ENCODE data around the gene TSSC4. TPM values are rescaled to one million over a fixed set of nuclear protein-coding genes. Genes with fewer than 3 reads are reported as not detected.
A peak's percentile ranks its signal among the peaks of the same experiment; 100 is the strongest.

TSSC4 gene
- total RNA-seq, 3 donors from 2014 or later (not counting 1 experiment from before 2014, with no cell fraction given) = 52.8 to 67.9 (median 59.3) TPM

DNA sequence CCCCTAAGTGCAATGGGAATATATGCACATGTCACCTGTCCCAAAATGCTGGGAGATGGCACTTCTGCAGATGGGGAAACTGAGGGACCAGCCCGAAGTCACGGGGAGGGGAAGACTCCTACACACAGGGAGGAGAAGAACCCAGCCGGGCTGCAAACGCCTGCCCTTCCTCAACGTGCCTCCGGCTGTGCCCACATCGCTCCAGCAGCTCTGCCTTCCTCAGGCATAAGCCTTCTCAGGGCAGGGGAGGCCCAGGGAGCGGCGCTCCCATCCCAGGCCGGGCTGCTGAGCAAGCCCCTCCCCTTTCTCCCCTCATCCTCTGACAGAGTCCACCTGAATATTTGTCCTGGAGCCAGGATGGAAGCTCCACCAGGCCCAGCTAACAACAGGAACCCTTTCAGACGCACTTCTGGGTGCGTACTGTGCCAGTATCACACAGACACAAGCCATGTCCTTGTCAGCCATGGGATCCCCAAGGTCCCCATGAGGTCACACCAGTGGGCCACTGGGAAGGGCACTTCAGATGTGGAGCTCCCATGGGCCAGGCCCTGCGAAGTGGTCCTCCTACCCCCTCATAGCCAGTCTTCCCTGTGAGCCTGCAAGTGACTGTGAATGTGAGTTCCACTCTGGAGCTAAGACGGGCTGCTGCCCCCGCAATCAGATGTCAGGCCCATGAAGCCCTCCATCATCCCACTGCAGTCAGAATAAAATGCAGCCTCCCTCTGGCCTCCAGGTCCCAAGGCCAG is 25.9 kb upstream of the TSSC4 start:
- H3K4me1 Mint-ChIP-seq = peaks cover 11 to 23% of the 10 kb centered on the region in 2 donors
- no peak overlapping the region for H3K4me3 Mint-ChIP-seq
- no peak for ATAC-seq
- no peak overlapping the region for H3K27ac ChIP-seq (ENCODE audit: low read length)
- intact Hi-C loops (cut with micrococcal nuclease) = no loop called here
- H3K9me3 Mint-ChIP-seq = no peaks in the 10 kb centered on the region
- no peak overlapping the region for H3K4me3 ChIP-seq (ENCODE audit: low read length)
- H3K27me3 Mint-ChIP-seq (ENCODE audit: low read depth in 2 of 2) = peaks cover 0 to 4% of the 10 kb centered on the region in 2 donors
- H3K9me3 ChIP-seq (ENCODE audit: control insufficient read depth, insufficient read depth, low read length) = no peaks in the 10 kb centered on the region
- 97% methylated on average over 15 of the region's 15 CpGs for WGBS (ENCODE audit: insufficient coverage)
- no peak overlapping the region for H3K27ac Mint-ChIP-seq
- no peak for DNase-seq
- H3K27me3 ChIP-seq (ENCODE audit: control insufficient read depth, insufficient read depth, low read length) = no peaks in the 10 kb centered on the region
- H3K36me3 ChIP-seq (ENCODE audit: control insufficient read depth, insufficient read depth, low read length) = no peaks in the 10 kb centered on the region
- TF ChIP-seq, protein P1, sequence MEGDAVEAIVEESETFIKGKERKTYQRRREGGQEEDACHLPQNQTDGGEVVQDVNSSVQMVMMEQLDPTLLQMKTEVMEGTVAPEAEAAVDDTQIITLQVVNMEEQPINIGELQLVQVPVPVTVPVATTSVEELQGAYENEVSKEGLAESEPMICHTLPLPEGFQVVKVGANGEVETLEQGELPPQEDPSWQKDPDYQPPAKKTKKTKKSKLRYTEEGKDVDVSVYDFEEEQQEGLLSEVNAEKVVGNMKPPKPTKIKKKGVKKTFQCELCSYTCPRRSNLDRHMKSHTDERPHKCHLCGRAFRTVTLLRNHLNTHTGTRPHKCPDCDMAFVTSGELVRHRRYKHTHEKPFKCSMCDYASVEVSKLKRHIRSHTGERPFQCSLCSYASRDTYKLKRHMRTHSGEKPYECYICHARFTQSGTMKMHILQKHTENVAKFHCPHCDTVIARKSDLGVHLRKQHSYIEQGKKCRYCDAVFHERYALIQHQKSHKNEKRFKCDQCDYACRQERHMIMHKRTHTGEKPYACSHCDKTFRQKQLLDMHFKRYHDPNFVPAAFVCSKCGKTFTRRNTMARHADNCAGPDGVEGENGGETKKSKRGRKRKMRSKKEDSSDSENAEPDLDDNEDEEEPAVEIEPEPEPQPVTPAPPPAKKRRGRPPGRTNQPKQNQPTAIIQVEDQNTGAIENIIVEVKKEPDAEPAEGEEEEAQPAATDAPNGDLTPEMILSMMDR (IDR thresholded peaks at IDR 0.05) = no peak
- no peaks in the 10 kb centered on the region for H3K36me3 Mint-ChIP-seq
- H3K4me1 ChIP-seq (ENCODE audit: control insufficient read depth, insufficient read depth, low read length) = peaks cover 25% of the 10 kb centered on the region

GRCh38 chr11:2375341-2375853 is 25.2 kb upstream of the TSSC4 start:
- intact Hi-C loops (cut with micrococcal nuclease) = no loop called here
- no peak for DNase-seq
- Mint-ChIP-seq H3K27ac (no peak overlapping the region), H3K36me3 (no peaks in the 10 kb centered on the region), H3K27me3 (ENCODE audit: low read depth in 2 of 2) (peaks cover 0 to 3% of the 10 kb centered on the region in 2 donors), H3K4me3 (peak overlapping the region; percentile 58), H3K4me1 (peaks cover 19 to 31% of the 10 kb centered on the region in 2 donors), H3K9me3 (no peaks in the 10 kb centered on the region)
- TF ChIP-seq, protein P1 (IDR thresholded peaks at IDR 0.05) = no peak
- H3K4me1 ChIP-seq (ENCODE audit: control insufficient read depth, insufficient read depth, low read length) = peaks cover 33% of the 10 kb centered on the region
- no peak overlapping the region for H3K27ac ChIP-seq (ENCODE audit: low read length)
- H3K36me3 ChIP-seq (ENCODE audit: control insufficient read depth, insufficient read depth, low read length) = peaks cover 2% of the 10 kb centered on the region
- H3K27me3 ChIP-seq (ENCODE audit: control insufficient read depth, insufficient read depth, low read length) = no peaks in the 10 kb centered on the region
- 97% methylated on average over 6 of the region's 6 CpGs for whole genome bisulfite sequencing (ENCODE audit: insufficient coverage)
- no peaks in the 10 kb centered on the region for H3K9me3 ChIP-seq (ENCODE audit: control insufficient read depth, insufficient read depth, low read length)
- ATAC-seq = no peak
- H3K4me3 ChIP-seq (ENCODE audit: low read length) = no peak overlapping the region

- H3K27me3 ChIP-seq (ENCODE audit: control insufficient read depth, insufficient read depth, low read length) = no peaks in the 10 kb centered on the region
- WGBS (ENCODE audit: insufficient coverage) = 93% methylated on average over 16 of the region's 16 CpGs
- H3K27me3 Mint-ChIP-seq (ENCODE audit: low read depth in 2 of 2) = peaks cover 0 to 3% of the 10 kb centered on the region in 2 donors
- no peak overlapping the region for H3K4me3 ChIP-seq (ENCODE audit: low read length)
- ATAC-seq (no peak), DNase-seq (peak in 1 of 2 donors; percentile 6)
- H3K27ac ChIP-seq (ENCODE audit: low read length) = no peak overlapping the region
- H3K4me1 ChIP-seq (ENCODE audit: control insufficient read depth, insufficient read depth, low read length) = peaks cover 39% of the 10 kb centered on the region
- H3K9me3 ChIP-seq (ENCODE audit: control insufficient read depth, insufficient read depth, low read length) = no peaks in the 10 kb centered on the region
- peaks cover 25 to 37% of the 10 kb centered on the region in 2 donors for H3K4me1 Mint-ChIP-seq
- H3K36me3 Mint-ChIP-seq = no peaks in the 10 kb centered on the region
- intact Hi-C loops (cut with micrococcal nuclease) = no loop called here
- H3K4me3 Mint-ChIP-seq = peak overlapping the region; percentile 58
- peak overlapping the region in 1 of 2 donors; percentile 88 for H3K27ac Mint-ChIP-seq
- TF ChIP-seq, protein P1 (IDR thresholded peaks at IDR 0.05) = no peak
- peaks cover 2% of the 10 kb centered on the region for H3K36me3 ChIP-seq (ENCODE audit: control insufficient read depth, insufficient read depth, low read length)
- H3K9me3 Mint-ChIP-seq = no peaks in the 10 kb centered on the region
Measured at GRCh38 chr11:2375964-2376551, 24.5 kb upstream of the TSSC4 start.

All from natural killer cell (primary cell).